Suprapubic skin (tissue), 4 donors: ENCODE measurements around the gene GAPT.

Experiments used
- CTCF ChIP-seq, 2 donors: fragments of 200-600 bp in 1 of 2; fragments of 450-650 bp in 1 of 2; sonication (generic) in 1 of 2; IDR thresholded peaks; one replicate each; pipeline ENCODE4 v1.5.1; 2016 to 2019; ENCODE audit warnings: antibody characterized with exemption in 2 of 2, mild to moderate bottlenecking in 1 of 2, moderate library complexity in 1 of 2
- EP300 ChIP-seq: sonication (generic); formaldehyde crosslinking; IDR thresholded peaks from one replicate; pipeline ENCODE4 v1.6.1; 2017; ENCODE audit warnings: antibody characterized with exemption
- POLR2A ChIP-seq, 2 donors: fragments of 450-650 bp; IDR thresholded peaks; one replicate each; pipeline ENCODE4 v1.6.1; 2017; ENCODE audit warnings: antibody characterized with exemption in 2 of 2, mild to moderate bottlenecking in 2 of 2, moderate library complexity in 2 of 2
- POLR2AphosphoS5 ChIP-seq, 3 donors: sonication (generic); formaldehyde crosslinking; IDR thresholded peaks; one replicate each; pipeline ENCODE4 v1.6.1; 2017; ENCODE audit warnings: antibody characterized with exemption in 3 of 3

GRCh38 chr5:58497921-58498320 lies 6.7 kb downstream of the GAPT start:
- no peak for TF ChIP-seq POLR2A (IDR thresholded peaks at IDR 0.05)
- TF ChIP-seq CTCF (IDR thresholded peaks at IDR 0.05), result no peak
- TF ChIP-seq POLR2AphosphoS5 (IDR thresholded peaks at IDR 0.05), result no peak
- no peak for TF ChIP-seq EP300
